H1 (cell line): ENCODE results near the gene MED13. TPM values are rescaled to one million over a fixed set of nuclear protein-coding genes. Genes with fewer than 3 reads are reported as not detected.

Experiments used
- BCL11A ChIP-seq, 2 experiments: IDR thresholded peaks; one replicate each; pipeline ENCODE4 v1.6.1; 2011; ENCODE audit warnings: low read depth in 2 of 2, low read length in 2 of 2, mild to moderate bottlenecking in 2 of 2
- CBX8 ChIP-seq: fragments of 300-800, 300-1000 bp; sonication (generic); IDR thresholded peaks from 2 replicates; pipeline ENCODE4 v1.7.1; 2016; ENCODE audit warnings: low read depth, low read length, borderline replicate concordance
- CHD1 ChIP-seq: IDR thresholded peaks from 2 replicates; pipeline ENCODE4 v1.6.1; 2012; ENCODE audit warnings: low read depth, low read length, improper control_type of control experiment
- CHD7 ChIP-seq: fragments of 300-600 bp; sonication (generic); IDR thresholded peaks from 2 replicates; pipeline ENCODE4 v1.7.1; 2012; ENCODE audit warnings: low read length, moderate library complexity, mild to moderate bottlenecking, inconsistent platforms; ENCODE audit not compliant: insufficient replicate concordance
- GABPA ChIP-seq: IDR thresholded peaks from 2 replicates; pipeline ENCODE4 v1.6.1; 2011; ENCODE audit warnings: mild to moderate bottlenecking, low read length, moderate library complexity, borderline replicate concordance; ENCODE audit not compliant: insufficient read depth
- KDM5A ChIP-seq: fragments of 200-600 bp; IDR thresholded peaks from 2 replicates; pipeline ENCODE4 v1.7.1; 2012; ENCODE audit warnings: mild to moderate bottlenecking, low read length, inconsistent platforms, mixed read lengths
- SAP30 ChIP-seq: fragments of 300-600 bp; sonication (generic); IDR thresholded peaks from 2 replicates; pipeline ENCODE4 v1.7.1; 2012; ENCODE audit warnings: low read length, moderate library complexity, mild to moderate bottlenecking, inconsistent platforms; ENCODE audit not compliant: insufficient read depth, insufficient replicate concordance
- SIN3A ChIP-seq, 2 experiments: IDR thresholded peaks in 1 of 2; conservative IDR thresholded peaks in 1 of 2; 2 replicates each; pipeline ENCODE4 v1.6.1; 2011 to 2012; ENCODE audit warnings: low read length in 2 of 2, improper control_type of control experiment in 1 of 2, low read depth in 1 of 2, mild to moderate bottlenecking in 1 of 2
- TBP ChIP-seq: IDR thresholded peaks from 2 replicates; pipeline ENCODE4 v1.6.1; 2011; ENCODE audit warnings: low read depth, low read length, improper control_type of control experiment
- USF2 ChIP-seq: IDR thresholded peaks from 2 replicates; pipeline ENCODE4 v1.6.1; 2011; ENCODE audit warnings: low read length, improper control_type of control experiment
- polyA plus RNA-seq, 7 experiments: library from polyadenylated mRNA; depleted of rRNA in 3 of 7; stranded (reverse) in 5 of 7; unstranded in 2 of 7; fragments of >200 nt in 5 of 7; fragments of 200-250 nt in 2 of 7; gene quantifications; 1 replicate in 5 of 7; 2 replicates in 1 of 7; 4 replicates in 1 of 7; pipeline versions ENCODE4 v1.2.1 to v1.2.3, GENCODE V29; 2011 to 2013; ENCODE audit warnings: missing spikeins in 2 of 7, mixed read lengths in 2 of 7
- total RNA-seq: library from RNA; stranded (reverse); fragmentation: NEBNext Ultra II Directional; extraction: Animal tissue kit (Norgen Biotek cat#: 25700); gene quantifications from 2 replicates; pipeline ENCODE4 v1.2.1, GENCODE V29; 2021

Gene MED13
- total and polyA plus RNA-seq, 2 of the 8 experiments (the other 6 are each of a cell fraction or from before 2014, with no cell fraction given) = 11.3 to 44.8 TPM

- TF ChIP-seq CHD7 (no peak), CHD1 (no peak), SIN3A (conservative IDR thresholded peaks at IDR 0.05 in 1 of 2, IDR thresholded peaks at IDR 0.05 in 1 of 2; ENCODE audit: low read depth in 1 of 2, low read length in 2 of 2) (no peak), SAP30 (no peak), BCL11A (IDR thresholded peaks at IDR 0.05; ENCODE audit: low read depth in 2 of 2, low read length in 2 of 2) (no peak), USF2 (no peak), TBP (no peak), CBX8 (no peak), KDM5A (no peak), GABPA (no peak)
Observed at GRCh38 chr17:62112229-62112628, 47.2 kb upstream of the MED13 start (continued).
